ENCODE measurements around the gene EFCAB10. TPM values are rescaled to one million over a fixed set of nuclear protein-coding genes. Genes with fewer than 3 reads are reported as not detected.

The EFCAB10 gene
- total RNA-seq, 2 experiments from 2014 or later: not detected

GRCh38 chr7:105591522-105591921, 10.2 kb upstream of the EFCAB10 start:
- peaks cover 6% of the 10 kb centered on the region for H3K27me3 Mint-ChIP-seq (ENCODE audit: low read depth)
- POLR2A ChIA-PET: interaction anchor here (0.7 kb wide), 1 partner anchor 60 kb away, joined by 3 read pairs; the partner anchor contains the start of gene RINT1
- H3K36me3 Mint-ChIP-seq (ENCODE audit: low read depth): no peaks in the 10 kb centered on the region
- ATAC-seq: no peak
- H3K9me3 Mint-ChIP-seq (ENCODE audit: insufficient read depth): no peaks in the 10 kb centered on the region
- DNase-seq: no peak
- CTCF ChIA-PET: interaction anchor here (1.0 kb wide), 1 partner anchor 225 kb away, joined by 3 read pairs; no protein-coding TSS in a partner anchor
- no peak overlapping the region for H3K4me3 Mint-ChIP-seq
- H3K27ac Mint-ChIP-seq: no peak overlapping the region
- peaks cover 18% of the 10 kb centered on the region for H3K4me1 Mint-ChIP-seq (ENCODE audit: low read depth)

GRCh38 chr7:105590793-105591192, 9.5 kb upstream of the EFCAB10 start:
- Mint-ChIP-seq H3K27me3 (ENCODE audit: low read depth) (peaks cover 6% of the 10 kb centered on the region), H3K27ac (no peak overlapping the region), H3K4me1 (ENCODE audit: low read depth) (peaks cover 24% of the 10 kb centered on the region), H3K9me3 (ENCODE audit: insufficient read depth) (no peaks in the 10 kb centered on the region), H3K4me3 (no peak overlapping the region), H3K36me3 (ENCODE audit: low read depth) (no peaks in the 10 kb centered on the region)
- ChIA-PET POLR2A (no interaction called here), CTCF (no interaction called here)
- ATAC-seq (no peak), DNase-seq (no peak)

- no peaks in the 10 kb centered on the region for H3K36me3 Mint-ChIP-seq (ENCODE audit: low read depth)
- no peak overlapping the region for H3K4me3 Mint-ChIP-seq
- ATAC-seq (peak; percentile 96), DNase-seq (peak; percentile 75)
- peaks cover 24% of the 10 kb centered on the region for H3K4me1 Mint-ChIP-seq (ENCODE audit: low read depth)
- peaks cover 2% of the 10 kb centered on the region for H3K27me3 Mint-ChIP-seq (ENCODE audit: low read depth)
- POLR2A ChIA-PET: interaction anchor here (1.0 to 1.3 kb wide), 2 partner anchors 606 to 649 kb away, joined by 3 to 4 read pairs; no protein-coding TSS in a partner anchor
- CTCF ChIA-PET: interaction anchor here (0.6 to 2.4 kb wide), 25 partner anchors 8 to 664 kb away, joined by 3 to 19 read pairs (median 3); partner anchors contain the start of genes EFCAB10 and RINT1
- no peak overlapping the region for H3K27ac Mint-ChIP-seq
- H3K9me3 Mint-ChIP-seq (ENCODE audit: insufficient read depth): no peaks in the 10 kb centered on the region
Measured at GRCh38 chr7:105589356-105590077, 8.2 kb upstream of the EFCAB10 start.

- ATAC-seq (no peak), DNase-seq (no peak)
- no peaks in the 10 kb centered on the region for H3K36me3 Mint-ChIP-seq (ENCODE audit: low read depth)
- H3K27ac Mint-ChIP-seq: peak overlapping the region; percentile 22
- peaks cover 23% of the 10 kb centered on the region for H3K4me1 Mint-ChIP-seq (ENCODE audit: low read depth)
- H3K9me3 Mint-ChIP-seq (ENCODE audit: insufficient read depth): no peaks in the 10 kb centered on the region
- ChIA-PET POLR2A (interaction anchor here (1.0 kb wide), 1 partner anchor 647 kb away, joined by 4 read pairs; no protein-coding TSS in a partner anchor), CTCF (interaction anchor here (1.0 to 2.4 kb wide), 7 partner anchors 11 to 665 kb away, joined by 3 to 19 read pairs (median 4); partner anchors contain the start of gene RINT1)
- no peak overlapping the region for H3K4me3 Mint-ChIP-seq
- peaks cover 2% of the 10 kb centered on the region for H3K27me3 Mint-ChIP-seq (ENCODE audit: low read depth)
Measured at GRCh38 chr7:105587909-105588635, 6.8 kb upstream of the EFCAB10 start.

GRCh38 chr7:105585850-105586500, 4.7 kb upstream of the EFCAB10 start:
- H3K27me3 Mint-ChIP-seq (ENCODE audit: low read depth): no peaks in the 10 kb centered on the region
- H3K4me3 Mint-ChIP-seq: no peak overlapping the region
- H3K4me1 Mint-ChIP-seq (ENCODE audit: low read depth): peaks cover 27% of the 10 kb centered on the region
- ATAC-seq (no peak), DNase-seq (no peak)
- H3K36me3 Mint-ChIP-seq (ENCODE audit: low read depth): no peaks in the 10 kb centered on the region
- no peaks in the 10 kb centered on the region for H3K9me3 Mint-ChIP-seq (ENCODE audit: insufficient read depth)
- ChIA-PET CTCF (interaction anchor here (1.6 kb wide), 1 partner anchor 663 kb away, joined by 3 read pairs; no protein-coding TSS in a partner anchor), POLR2A (interaction anchor here (1.2 kb wide), 1 partner anchor 54 kb away, joined by 4 read pairs; the partner anchor contains the start of gene RINT1)
- peak overlapping the region; percentile 53 for H3K27ac Mint-ChIP-seq

- DNase-seq: no peak
- H3K36me3 Mint-ChIP-seq (ENCODE audit: low read depth): no peaks in the 10 kb centered on the region
- ChIA-PET POLR2A (no interaction called here), CTCF (no interaction called here)
- no peak for ATAC-seq
- H3K9me3 Mint-ChIP-seq (ENCODE audit: insufficient read depth): no peaks in the 10 kb centered on the region
- no peak overlapping the region for H3K4me3 Mint-ChIP-seq
- peaks cover 27% of the 10 kb centered on the region for H3K4me1 Mint-ChIP-seq (ENCODE audit: low read depth)
- no peaks in the 10 kb centered on the region for H3K27me3 Mint-ChIP-seq (ENCODE audit: low read depth)
- no peak overlapping the region for H3K27ac Mint-ChIP-seq
Measured at GRCh38 chr7:105584165-105584564, 2.9 kb upstream of the EFCAB10 start.

- no peak for DNase-seq
- POLR2A ChIA-PET: no interaction called here
- no peaks in the 10 kb centered on the region for H3K9me3 Mint-ChIP-seq (ENCODE audit: insufficient read depth)
- H3K4me1 Mint-ChIP-seq (ENCODE audit: low read depth): peaks cover 18% of the 10 kb centered on the region
- CTCF ChIA-PET: no interaction called here
- H3K27ac Mint-ChIP-seq: no peak overlapping the region
- no peaks in the 10 kb centered on the region for H3K36me3 Mint-ChIP-seq (ENCODE audit: low read depth)
- no peaks in the 10 kb centered on the region for H3K27me3 Mint-ChIP-seq (ENCODE audit: low read depth)
- no peak overlapping the region for H3K4me3 Mint-ChIP-seq
- no peak for ATAC-seq
Measured at GRCh38 chr7:105583061-105583460, 1.8 kb upstream of the EFCAB10 start.

- H3K9me3 Mint-ChIP-seq (ENCODE audit: insufficient read depth): no peaks in the 10 kb centered on the region
- POLR2A ChIA-PET: no interaction called here
- ATAC-seq (no peak), DNase-seq (no peak)
- no peaks in the 10 kb centered on the region for H3K27me3 Mint-ChIP-seq (ENCODE audit: low read depth)
- no peaks in the 10 kb centered on the region for H3K36me3 Mint-ChIP-seq (ENCODE audit: low read depth)
- no peak overlapping the region for H3K4me3 Mint-ChIP-seq
- H3K4me1 Mint-ChIP-seq (ENCODE audit: low read depth): peaks cover 8% of the 10 kb centered on the region
- CTCF ChIA-PET: interaction anchor here (1.0 kb wide), 1 partner anchor 9 kb away, joined by 3 read pairs; no protein-coding TSS in a partner anchor
- no peak overlapping the region for H3K27ac Mint-ChIP-seq
Measured at GRCh38 chr7:105580022-105580740, 1.1 kb downstream of the EFCAB10 start.

- H3K4me1 Mint-ChIP-seq (ENCODE audit: low read depth): peaks cover 8% of the 10 kb centered on the region
- ChIA-PET POLR2A (no interaction called here), CTCF (no interaction called here)
- H3K36me3 Mint-ChIP-seq (ENCODE audit: low read depth): peaks cover 2% of the 10 kb centered on the region
- no peaks in the 10 kb centered on the region for H3K27me3 Mint-ChIP-seq (ENCODE audit: low read depth)
- H3K9me3 Mint-ChIP-seq (ENCODE audit: insufficient read depth): no peaks in the 10 kb centered on the region
- DNase-seq: no peak
- no peak overlapping the region for H3K27ac Mint-ChIP-seq
- no peak for ATAC-seq
- no peak overlapping the region for H3K4me3 Mint-ChIP-seq
Measured at GRCh38 chr7:105578496-105578895, 2.8 kb downstream of the EFCAB10 start.

- Mint-ChIP-seq H3K36me3 (ENCODE audit: low read depth) (peaks cover 2% of the 10 kb centered on the region), H3K4me1 (ENCODE audit: low read depth) (peaks cover 8% of the 10 kb centered on the region), H3K9me3 (ENCODE audit: insufficient read depth) (no peaks in the 10 kb centered on the region), H3K27ac (no peak overlapping the region), H3K27me3 (ENCODE audit: low read depth) (no peaks in the 10 kb centered on the region), H3K4me3 (no peak overlapping the region)
- ATAC-seq (no peak), DNase-seq (no peak)
- ChIA-PET POLR2A (interaction anchor here (0.6 kb wide), 1 partner anchor 382 kb away, joined by 3 read pairs; no protein-coding TSS in a partner anchor), CTCF (interaction anchor here (3.3 kb wide), 1 partner anchor 12 kb away, joined by 13 read pairs; no protein-coding TSS in a partner anchor)
Measured at GRCh38 chr7:105577251-105577650, 4.0 kb downstream of the EFCAB10 start.

GRCh38 chr7:105571891-105572290, 9.4 kb downstream of the EFCAB10 start:
- no peak overlapping the region for H3K4me3 Mint-ChIP-seq
- H3K9me3 Mint-ChIP-seq (ENCODE audit: insufficient read depth): no peaks in the 10 kb centered on the region
- ChIA-PET POLR2A (no interaction called here), CTCF (interaction anchor here (1.4 kb wide), 1 partner anchor 17 kb away, joined by 3 read pairs; no protein-coding TSS in a partner anchor)
- H3K4me1 Mint-ChIP-seq (ENCODE audit: low read depth): no peaks in the 10 kb centered on the region
- no peak for DNase-seq
- H3K27ac Mint-ChIP-seq: no peak overlapping the region
- peaks cover 16% of the 10 kb centered on the region for H3K36me3 Mint-ChIP-seq (ENCODE audit: low read depth)
- no peaks in the 10 kb centered on the region for H3K27me3 Mint-ChIP-seq (ENCODE audit: low read depth)
- no peak for ATAC-seq

Data from activated CD8-positive, alpha-beta T cell treated with anti-CD3 and anti-CD28 coated beads, Interleukin-2, amount 10 ng/mL, durations not matched to agents 7 days and 5 days (primary cell).